HG03469 (cell line): ENCODE data around the gene AJAP1.

Experiments
- ATAC-seq: cut with Tn5 transposase; IDR thresholded peaks from one replicate; pipeline ENCODE4 v1.9.1; 2021; ENCODE audit warnings: mild to moderate bottlenecking, moderate library complexity, moderate number of reproducible peaks; ENCODE audit not compliant: unreplicated experiment

AJAP1 gene

GRCh38 chr1:4729090-4729471, 74.7 kb downstream of the AJAP1 start:
- ATAC-seq, result no peak

- no peak for ATAC-seq
Observed at GRCh38 chr1:4730078-4730477, 75.7 kb downstream of the AJAP1 start.

GRCh38 chr1:4733446-4734177, 79.2 kb downstream of the AJAP1 start:
- ATAC-seq, result no peak

- ATAC-seq, result no peak
Observed at GRCh38 chr1:4734219-4734618, 79.8 kb downstream of the AJAP1 start.

GRCh38 chr1:4734791-4735190, 80.4 kb downstream of the AJAP1 start:
- no peak for ATAC-seq

- ATAC-seq, result no peak
Observed at GRCh38 chr1:4736254-4736653, 81.8 kb downstream of the AJAP1 start.

- ATAC-seq, result no peak
Observed at GRCh38 chr1:4741876-4742423, 87.5 kb downstream of the AJAP1 start.

GRCh38 chr1:4743978-4744750, 89.8 kb downstream of the AJAP1 start:
- ATAC-seq, result no peak

GRCh38 chr1:4745560-4745959, 91.2 kb downstream of the AJAP1 start:
- ATAC-seq, result no peak

- no peak for ATAC-seq
Observed at GRCh38 chr1:4749406-4749805, 95.0 kb downstream of the AJAP1 start.

GRCh38 chr1:4750177-4750576, 95.8 kb downstream of the AJAP1 start:
- no peak for ATAC-seq

GRCh38 chr1:4752059-4752458, 97.7 kb downstream of the AJAP1 start:
- no peak for ATAC-seq

- ATAC-seq, result no peak
Observed at GRCh38 chr1:4754816-4755215, 100.4 kb downstream of the AJAP1 start.

GRCh38 chr1:4755301-4755845, 101.0 kb downstream of the AJAP1 start:
- ATAC-seq, result no peak

GRCh38 chr1:4755864-4756504, 101.6 kb downstream of the AJAP1 start:
- no peak for ATAC-seq

- ATAC-seq, result no peak
Observed at GRCh38 chr1:4756851-4757580, 102.6 kb downstream of the AJAP1 start.

GRCh38 chr1:4759671-4760070, 105.3 kb downstream of the AJAP1 start:
- no peak for ATAC-seq

GRCh38 chr1:4760088-4760487, 105.7 kb downstream of the AJAP1 start:
- ATAC-seq, result no peak

- no peak for ATAC-seq
Observed at GRCh38 chr1:4761324-4761723, 106.9 kb downstream of the AJAP1 start.

GRCh38 chr1:4762146-4762545, 107.7 kb downstream of the AJAP1 start:
- no peak for ATAC-seq

GRCh38 chr1:4767308-4767707, 112.9 kb downstream of the AJAP1 start:
- ATAC-seq, result no peak
